SHP77 (cell line): ENCODE results near the gene ING5.

ENCODE experiments used
- DNase-seq, 2 experiments: peaks; one replicate each; lab custom pipeline; 2025; lab: John Stamatoyannopoulos, UW

The ING5 gene

GRCh38 chr2:241776336-241777169 is 74.7 kb downstream of the ING5 start, which contains the start of gene GAL3ST2:
Gene GAL3ST2 (plus strand): TSS chr2:241776822. CDS start chr2:241776956, 134 bp downstream.
- DNase-seq, result no peak

GRCh38 chr2:241777170-241777685 is 75.4 kb downstream of the ING5 start:
- DNase-seq, result no peak

- no peak for DNase-seq
Observed at GRCh38 chr2:241777686-241778627, 76.1 kb downstream of the ING5 start.
